Suppressor macrophage (primary cell): ENCODE results near the gene CAMKK1.
"Not testable (repeated sequence)": the region's sequence is repeated elsewhere in the genome, so short reads cannot be mapped to it uniquely, and the experiment has no call there.

ENCODE experiments used
- DNase-seq, 4 experiments: peaks; one replicate each; pipeline ENCODE4 v3.0.0-alpha.2; 2020 to 2022

The CAMKK1 gene

DNA sequence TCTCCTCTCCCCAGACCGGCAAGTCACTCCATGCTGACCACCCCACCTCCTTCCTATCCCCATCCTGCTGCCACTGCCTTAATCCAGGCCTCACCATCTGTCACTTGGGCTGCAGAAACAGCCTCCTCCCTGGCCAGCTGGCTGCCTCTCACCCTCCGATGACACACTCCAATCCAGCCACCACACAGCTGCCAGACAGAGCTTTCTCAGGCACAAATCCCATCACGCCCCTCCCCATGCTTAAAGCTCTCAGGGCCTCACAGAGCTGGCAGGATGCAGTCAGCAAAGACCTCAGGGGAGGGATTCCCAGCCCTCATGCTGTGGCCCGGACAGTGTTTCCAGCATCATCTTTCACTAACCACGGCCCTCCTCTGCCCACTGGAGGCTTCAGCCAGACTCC, 13.7 kb downstream of the CAMKK1 start:
- no peak for DNase-seq

DNA sequence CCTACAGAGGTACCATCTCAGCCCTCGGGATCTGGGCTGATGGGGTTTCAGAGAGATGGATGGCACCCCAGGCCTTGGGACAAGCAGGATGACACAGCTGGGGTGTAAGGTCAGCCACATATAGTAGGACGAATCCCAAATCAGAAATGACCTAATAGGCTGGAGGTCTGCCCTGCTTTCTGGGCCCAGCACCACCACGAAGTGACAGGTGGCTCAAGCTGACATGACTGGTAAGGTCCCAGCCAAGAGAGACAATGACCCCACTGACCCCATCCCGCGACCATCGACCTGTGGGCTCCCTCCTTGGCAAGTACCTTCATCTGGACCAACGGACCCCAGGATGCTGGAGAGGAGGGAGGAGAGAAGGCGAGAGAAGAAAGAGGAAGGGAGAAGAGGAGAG, 15.6 kb downstream of the CAMKK1 start:
- no peak for DNase-seq

DNA sequence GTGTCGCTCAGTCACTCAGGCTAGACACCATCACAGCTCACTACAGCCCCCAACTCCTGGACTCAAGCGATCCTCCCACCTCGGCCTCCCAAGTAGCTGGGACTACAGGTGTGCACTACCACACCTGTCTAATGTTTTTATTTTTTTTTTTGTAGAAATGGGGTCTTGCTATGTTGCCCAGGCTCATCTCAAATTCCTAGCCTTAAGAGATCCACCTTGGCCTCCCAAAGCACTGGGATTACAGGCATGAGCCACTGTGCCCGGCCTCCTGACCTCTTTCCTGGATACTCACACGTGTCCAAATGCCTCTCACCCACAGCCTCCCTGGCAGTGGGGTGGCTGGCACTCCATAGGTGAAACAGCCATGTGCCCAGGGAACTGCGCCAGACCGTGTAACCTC, 17.5 kb downstream of the CAMKK1 start:
- no peak for DNase-seq

DNA sequence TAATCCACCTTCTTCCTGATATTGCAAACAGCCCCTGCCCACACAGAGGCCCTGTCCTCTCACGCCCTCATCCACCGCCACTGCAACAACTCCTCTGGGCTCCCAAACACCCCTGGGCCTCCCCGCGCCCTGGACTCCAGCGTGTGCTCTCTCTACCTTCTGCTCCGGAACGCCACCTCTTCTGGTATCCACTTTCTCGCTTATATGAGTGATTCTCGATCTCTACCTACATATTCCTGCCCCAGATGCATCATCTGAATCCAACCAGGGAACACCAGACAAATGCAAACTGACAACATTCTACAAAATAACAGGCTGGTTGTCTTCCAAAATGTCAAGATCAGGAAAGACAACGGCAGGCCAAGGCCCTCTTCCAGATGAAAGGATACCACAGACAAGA, 19.0 kb downstream of the CAMKK1 start:
- no peak for DNase-seq

DNA sequence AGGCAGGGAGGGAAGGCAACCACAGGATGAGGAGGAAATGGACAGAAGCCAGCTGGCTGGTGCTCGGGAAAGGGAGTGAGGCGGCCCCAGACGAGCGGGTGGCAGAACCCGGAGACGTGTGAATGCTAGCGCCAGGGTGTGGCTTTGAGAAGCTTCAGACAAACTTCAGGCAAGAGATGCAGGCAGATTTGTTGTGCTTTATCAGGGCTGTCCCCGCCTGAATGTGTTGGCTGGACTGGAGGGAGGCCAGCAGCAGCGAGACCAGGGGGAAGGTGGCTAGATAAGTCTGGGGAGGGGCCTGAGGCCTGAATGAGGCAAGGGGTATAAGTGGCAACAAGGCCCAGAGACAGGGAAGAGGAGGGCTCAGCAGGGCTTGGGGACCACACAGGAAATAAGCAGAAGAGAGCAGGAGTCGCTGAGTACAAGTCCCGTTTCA, 22.0 kb downstream of the CAMKK1 start:
- DNase-seq: no peak

DNA sequence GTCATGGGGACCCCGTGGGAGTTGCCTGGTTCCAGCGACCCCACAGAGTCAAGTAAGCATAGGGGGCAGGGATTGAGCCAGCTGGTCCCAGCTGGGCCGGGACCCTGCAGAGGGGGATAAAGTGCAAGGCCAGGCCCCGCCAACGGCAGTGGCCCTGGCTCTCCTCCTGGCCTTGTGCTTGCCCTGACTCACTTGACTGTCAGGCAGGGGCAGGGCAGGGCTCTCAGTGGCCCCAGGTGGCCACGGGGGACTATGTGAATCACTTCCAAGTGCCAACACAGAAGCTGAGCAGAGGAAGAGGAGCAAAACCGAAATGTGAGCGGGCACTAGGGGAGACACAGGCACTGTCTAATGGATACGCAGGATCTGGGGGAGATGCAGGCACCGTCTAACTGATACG, 25.2 kb downstream of the CAMKK1 start:
- no peak for DNase-seq

DNA sequence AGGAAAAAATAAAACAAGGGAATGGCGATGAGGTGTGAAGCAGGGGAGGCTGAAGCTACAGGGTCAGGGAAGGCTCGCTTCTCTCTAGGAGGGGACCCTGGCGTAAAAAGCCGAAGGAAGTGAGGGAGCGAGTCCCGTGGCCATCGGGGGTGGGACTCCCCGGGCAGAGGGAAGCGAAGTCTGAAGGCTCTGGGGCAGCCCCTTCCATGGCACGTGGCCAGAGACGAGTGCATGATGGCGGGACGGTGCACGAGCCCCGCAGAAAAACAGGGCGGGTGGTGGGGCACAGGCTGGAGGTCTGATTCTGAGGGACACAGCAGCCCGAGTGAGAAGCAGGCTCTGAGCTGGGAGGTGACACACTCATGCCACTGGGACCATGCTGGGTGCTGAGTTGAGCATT, 25.7 kb downstream of the CAMKK1 start:
- no peak for DNase-seq

DNA sequence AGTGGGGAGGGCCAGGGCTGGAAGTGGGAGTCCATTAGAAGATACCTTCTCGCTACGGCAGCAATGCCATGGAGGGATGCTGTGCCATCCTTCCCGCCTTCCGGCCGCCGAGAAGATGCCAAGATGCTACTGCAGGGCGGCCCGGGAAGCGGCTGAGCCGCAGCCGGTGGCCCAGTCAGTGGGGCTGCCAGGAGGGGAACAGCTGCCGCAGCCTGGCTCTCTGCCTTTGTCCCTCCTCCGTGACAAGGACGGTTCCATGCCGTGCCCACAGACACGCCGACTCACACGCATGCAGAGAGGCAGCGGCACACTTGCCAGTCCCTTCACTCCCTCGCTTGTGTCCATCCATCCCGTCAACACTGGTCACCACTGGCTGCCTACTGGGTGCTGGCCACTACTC, 26.6 kb downstream of the CAMKK1 start:
- DNase-seq: no peak

DNA sequence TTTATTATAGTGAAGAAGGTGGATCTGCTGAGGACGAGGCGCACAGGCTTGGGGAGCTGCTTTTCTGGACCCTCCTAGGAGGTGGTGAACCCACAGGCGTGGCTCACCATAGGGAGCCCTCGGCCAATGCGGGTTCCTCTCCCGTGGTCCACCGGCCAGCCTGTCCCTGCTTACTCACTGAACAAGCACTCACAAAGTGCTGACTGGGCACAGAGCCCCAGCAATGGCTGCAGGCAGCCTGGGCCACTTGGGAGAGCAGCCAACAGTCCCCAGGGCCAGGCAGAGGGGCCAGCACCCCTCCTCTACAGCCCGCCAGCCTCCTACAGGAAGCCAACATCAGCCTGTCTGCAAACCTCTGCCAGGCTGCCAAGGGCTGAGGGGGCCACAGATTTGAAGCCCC, 27.7 kb downstream of the CAMKK1 start:
- peak in 3 of 4 experiments; percentile 17 to 37 (median 37) for DNase-seq

DNA sequence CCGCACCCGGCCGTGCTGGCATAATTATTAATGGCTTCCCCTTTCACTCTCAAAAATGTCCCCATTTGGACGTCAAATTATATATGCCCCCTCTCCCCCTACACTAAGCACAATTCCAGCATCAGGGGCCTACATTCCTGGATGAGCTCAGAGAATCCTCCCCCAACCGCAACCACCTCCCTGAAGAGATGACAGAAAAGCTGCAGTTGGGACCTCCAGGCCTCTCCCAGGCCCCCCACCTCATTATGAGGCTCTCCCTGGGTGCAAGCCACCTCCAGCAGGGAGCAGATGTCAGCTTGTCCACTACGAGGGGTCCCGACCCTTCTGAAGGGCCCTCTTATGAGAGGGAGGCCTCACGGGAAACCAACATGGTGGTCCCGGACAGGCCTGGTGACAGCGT, 28.3 kb downstream of the CAMKK1 start:
- DNase-seq: no peak

DNA sequence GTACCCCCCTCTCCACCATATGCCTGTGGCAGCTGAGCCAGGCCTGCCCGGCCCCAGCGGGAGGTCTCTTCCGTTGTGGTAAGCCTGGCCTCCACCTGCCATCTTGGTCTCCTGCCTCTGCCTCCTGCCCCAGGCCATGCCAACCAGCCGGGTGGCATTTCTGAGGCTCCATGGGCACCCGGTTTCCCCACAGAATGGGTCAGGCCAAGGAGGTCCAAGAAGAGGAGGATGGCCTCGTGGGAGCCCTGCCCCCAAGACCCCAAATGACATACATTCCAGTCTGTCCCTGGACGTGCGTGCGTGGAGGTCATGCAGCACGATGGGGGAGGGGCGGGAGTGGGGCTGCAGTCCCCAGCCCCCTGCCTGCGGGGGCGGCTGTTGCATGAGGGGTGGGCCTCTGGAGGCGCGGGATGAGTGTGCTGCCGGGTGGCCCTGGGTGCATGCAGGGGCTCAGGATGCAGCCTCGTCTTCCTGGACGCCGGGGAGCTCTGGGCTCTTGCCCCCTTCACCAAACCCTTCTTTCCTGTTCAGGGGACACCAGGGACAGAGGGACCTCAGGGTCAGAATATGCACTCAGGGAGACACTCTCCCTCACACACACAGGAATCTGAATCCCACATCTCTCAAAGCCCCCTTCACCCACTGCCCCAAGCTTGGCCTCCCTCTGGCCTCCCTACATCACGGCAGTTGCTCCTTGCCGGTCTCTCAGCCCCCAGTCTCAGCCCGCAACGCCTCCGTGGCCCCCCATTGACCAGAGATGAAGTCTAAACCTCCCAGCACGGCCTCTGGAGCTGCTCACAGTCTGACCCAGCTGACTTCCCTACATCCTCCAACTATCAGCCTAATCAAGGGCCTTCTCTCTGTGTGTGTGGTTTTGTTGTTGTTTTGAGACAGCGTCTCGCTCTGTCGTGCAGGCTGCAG, 30.8 kb downstream of the CAMKK1 start:
- no peak for DNase-seq

DNA sequence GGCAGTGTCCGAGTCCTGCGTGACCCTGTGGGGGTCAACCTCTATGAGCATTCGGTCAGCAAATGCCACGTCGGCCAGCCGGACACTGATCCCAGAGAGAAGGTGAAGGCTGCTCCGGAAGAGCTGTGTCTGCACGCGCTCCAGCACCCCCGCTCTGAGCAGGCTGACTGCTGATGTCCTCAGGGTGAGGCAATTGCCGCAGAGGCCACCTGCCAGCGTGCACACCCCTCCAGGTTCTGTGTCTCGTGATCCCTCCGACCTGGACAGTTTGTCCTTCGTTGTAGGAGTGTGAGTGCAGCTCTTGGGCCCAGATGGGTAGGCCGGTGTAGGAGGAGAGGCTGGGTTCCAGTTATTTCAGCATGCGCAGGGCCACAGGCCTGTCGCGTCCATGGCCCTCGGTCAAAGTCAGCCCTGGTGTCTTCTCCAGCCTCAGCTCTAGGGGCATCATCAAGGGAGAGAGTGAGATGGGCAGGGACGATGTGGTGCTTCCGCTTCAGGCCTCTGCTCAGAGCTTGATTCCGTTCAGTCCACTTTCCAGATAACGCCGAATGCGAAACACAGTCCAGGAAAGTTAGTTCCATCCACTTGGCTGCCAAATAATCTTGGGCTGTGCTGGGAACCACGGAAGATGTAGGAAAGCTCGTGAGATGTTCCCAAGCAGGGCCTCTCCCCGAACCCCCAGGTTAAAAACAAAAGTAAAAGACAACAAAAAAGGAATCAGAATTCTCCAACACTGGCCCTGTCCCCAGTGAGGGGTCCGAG, 31.7 kb downstream of the CAMKK1 start:
- no peak for DNase-seq

DNA sequence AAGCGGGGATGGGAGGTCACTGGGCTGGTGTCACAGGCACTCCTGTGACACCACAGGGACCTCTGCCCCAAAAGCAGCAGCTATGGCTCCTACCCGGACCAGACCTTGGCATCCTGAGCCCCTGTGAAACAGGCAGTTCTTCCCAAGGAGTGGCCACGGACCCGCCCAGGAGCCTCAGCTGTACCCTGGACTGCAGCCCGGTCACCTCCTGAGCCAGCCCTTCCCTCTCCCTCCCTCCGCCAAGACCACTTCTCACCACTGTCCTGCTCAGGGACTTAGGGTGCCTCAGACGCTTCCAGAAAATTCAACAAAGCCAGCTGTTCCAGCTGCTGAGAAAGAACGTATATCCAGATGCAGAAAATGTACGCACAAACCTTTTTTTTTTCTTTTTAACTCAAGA, 32.9 kb downstream of the CAMKK1 start:
- DNase-seq: no peak

DNA sequence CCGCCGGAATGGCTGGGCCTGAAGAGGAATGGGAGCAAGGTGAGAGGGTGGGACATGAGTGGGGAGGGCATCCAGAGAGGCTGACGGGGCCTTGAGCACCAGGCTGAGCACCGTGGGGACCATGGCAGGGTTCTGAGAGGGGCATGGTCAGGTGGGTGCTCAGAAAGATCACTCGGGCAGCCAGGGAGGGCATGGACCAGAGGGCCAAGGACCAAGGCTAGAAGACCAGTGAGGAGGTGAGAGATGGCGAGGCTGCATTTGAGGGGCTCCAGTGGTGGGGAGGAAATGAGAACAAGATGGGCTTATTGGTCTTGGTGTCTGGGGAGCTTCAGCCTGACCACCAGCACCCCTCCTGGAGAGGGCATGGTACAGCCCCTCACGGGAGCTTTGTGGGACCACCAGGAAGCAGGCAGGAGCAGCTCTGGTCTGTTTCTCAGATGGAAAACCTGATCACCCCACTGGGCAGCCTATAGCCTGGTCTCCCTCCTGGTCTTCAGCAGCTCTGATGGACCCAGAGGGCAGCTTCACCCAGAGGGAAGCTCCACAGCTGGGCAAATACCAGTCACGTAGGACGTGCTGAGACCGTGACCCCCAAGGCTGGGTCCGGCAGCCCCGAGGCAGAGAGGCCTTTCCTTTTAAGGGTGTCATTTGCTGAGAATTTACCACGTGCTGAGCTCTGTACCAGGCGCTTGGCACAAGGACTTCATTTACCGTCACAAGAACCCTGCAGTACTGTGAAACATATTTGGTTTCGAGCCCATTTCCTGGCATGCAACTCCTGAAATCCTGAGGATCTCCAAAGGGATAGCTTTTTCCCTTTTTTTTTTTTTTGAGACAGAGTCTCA, 35.4 kb downstream of the CAMKK1 start:
- no peak for DNase-seq

DNA sequence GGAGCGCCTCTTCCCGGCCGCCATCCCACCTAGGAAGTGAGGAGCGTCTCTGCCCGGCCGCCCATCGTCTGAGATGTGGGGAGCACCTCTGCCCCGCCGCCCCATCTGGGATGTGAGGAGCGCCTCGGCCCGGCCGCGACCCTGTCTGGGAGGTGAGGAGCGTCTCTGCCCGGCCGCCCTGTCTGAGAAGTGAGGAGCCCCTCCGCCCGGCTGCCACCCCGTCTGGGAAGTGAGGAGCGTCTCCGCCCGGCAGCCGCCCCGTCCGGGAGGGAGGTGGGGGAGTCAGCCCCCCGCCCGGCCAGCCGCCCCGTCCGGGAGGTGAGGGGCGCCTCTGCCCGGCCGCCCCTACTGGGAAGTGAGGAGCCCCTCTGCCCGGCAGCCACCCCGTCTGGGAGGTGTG, 38.6 kb downstream of the CAMKK1 start:
- DNase-seq: not testable (repeated sequence)

DNA sequence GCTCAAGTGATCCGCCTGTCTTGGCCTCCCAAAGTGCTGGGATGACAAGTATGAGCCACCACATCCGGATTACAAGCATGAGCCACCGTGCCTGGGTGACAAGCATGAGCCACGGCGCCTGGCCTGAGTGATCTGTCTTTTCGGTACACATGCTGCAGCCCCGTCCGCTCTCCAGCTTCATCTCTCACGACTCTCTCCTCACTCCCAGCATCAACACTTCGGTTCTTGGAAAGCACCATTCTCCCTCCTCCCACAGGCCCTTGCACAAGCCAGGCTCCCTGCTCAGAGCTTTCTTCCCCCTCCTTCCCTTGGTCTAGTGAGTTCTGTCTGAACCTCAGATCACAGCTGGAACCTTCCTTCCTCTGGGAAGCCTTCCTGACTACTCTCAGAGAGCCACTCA, 40.3 kb downstream of the CAMKK1 start:
- DNase-seq: peak; percentile 9 to 69 (median 38)

DNA sequence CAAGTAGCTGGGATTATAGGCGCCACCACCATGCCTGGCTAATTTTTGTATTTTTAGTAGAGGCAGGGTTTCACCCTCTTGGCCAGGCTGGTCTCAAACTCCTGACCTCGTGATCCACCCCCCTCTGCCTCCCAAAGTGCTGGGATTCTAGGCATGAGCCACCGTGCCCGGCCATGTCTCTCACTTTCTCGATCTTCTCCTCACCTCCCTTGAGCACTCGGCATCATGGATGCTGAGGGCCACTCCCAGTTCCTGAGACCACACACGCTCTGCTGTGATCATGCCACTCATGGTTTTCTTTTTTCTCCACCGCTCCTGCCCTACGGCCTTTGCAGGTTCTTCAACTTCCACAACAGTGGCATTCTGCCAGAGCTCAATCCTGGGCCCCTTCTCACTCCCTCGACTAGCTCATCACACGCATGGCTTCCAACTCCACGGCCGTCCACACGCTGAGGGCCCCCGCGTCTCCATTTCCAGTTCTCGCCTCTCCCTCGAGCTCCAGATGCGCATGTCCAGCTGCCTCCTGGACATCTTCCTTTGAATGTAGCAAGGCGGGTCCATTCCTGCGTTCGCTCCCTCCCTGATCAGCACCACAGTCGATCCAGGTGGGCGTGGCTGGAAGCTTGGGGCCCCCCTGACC, 41.3 kb downstream of the CAMKK1 start:
- no peak for DNase-seq

DNA sequence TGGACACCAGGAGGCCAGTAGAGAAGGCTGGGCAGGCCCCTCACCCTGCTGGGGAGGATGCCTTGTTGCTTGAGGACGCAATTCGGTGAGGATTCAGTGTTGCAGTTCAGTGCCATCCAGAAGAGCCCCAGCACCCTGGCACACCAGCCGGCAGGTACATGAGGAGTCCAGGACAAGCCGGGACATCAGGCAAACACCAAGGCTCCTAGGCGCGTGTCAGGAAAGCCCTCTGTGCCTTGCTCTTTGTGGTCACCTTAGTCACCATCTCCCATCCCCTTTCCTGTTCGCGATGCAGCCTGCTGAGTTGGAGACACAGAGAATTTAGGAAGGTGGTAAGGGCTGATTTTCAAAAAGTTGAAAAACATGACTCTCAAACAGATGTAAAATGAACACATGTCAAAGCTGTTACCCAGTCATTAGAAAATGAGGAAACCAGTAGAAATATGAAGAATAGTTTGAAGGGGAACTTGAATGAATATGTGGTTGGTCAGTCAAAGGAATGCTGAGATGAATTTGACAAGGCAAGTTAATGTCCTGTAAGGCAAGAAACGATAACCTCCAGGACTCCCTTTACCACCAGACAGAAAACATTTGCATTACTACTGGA, 44.5 kb downstream of the CAMKK1 start:
- DNase-seq: peak; percentile 11 to 60 (median 40)

DNA sequence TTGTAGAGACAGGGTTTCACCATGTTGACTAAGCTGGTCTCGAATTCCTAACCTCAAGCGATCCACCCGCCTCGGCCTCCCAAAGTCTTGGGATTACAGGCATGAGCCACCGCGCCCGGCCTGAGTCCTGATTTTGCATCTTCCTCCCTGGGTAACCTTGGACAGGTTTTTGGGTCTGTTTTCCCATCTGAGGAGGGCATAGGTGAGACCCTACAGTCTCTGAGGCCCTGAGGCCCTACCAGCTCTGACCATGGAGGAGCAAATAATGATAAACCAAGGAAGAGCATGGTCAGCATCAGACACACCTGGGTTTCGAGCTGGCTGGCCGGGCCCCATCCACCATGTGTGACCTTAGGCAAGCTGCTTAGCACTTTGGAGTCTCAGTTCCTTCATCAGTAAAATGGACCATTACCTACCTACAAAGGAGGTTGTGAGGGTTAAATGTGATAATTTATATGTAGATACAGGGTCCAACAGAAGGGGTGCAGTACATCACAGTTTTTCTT, 45.6 kb downstream of the CAMKK1 start:
- no peak for DNase-seq

DNA sequence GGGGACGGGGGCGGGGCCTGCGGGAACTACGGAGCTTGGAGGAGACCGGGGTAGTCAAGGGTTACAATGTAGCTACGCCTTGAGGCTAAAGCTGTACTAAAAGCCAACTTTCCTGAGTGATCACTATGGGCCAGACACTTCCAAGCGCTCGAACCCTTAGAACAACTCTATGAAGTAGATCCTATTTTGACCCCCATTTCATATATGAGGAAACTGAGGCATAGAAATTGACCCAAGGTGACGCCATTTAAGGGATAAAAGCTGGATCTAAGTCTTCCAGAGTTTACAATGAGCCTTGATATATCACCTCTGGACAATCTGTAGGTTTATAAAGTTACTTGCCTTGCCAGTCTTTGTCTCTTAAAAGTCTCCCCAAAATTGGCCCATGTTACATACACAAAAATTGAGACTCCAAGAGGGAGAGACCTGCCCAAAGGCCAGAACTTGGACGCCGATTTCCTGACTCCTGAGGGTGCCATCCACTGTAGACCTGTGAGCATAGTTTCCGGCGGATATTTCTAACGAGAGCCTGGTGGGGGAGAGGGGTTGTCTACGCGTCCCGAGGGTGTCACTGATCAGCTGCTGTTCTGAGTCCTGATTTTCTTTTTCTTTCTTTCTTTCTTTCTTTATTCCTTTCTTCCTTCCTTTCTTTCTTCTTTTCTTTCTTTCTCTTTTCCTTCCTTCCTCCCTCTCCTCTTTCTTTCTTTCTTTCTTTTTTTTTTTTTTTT, 46.3 kb downstream of the CAMKK1 start:
- no peak for DNase-seq
